Panc1 (cell line): ENCODE results near the gene NTRK1. TPM values are rescaled to one million over a fixed set of nuclear protein-coding genes. Genes with fewer than 3 reads are reported as not detected.

ENCODE experiments used
- ATAC-seq: fragments of 200-7000 bp; cut with Tn5 transposase; 2 replicates; pipeline ENCODE4 v1.9.1; 2020; ENCODE audit warnings: mild to moderate bottlenecking, moderate library complexity
- BruUV-seq: library from RNA; stranded (reverse); fragments of 400-500 nt; replicated peaks from 2 replicates; lab custom pipeline; 2021; lab: Mats Ljungman, UMichigan
- CTCF ChIA-PET: fragments of 300-600 bp; sonication (Branson Sonifier 250); formaldehyde crosslinking; loops from one replicate; lab custom pipeline; 2022; ENCODE audit warnings: antibody characterized with exemption; lab: Charles Lee
- POLR2A ChIA-PET: fragments of 300-600 bp; sonication (Branson Sonifier 250); formaldehyde crosslinking; loops from one replicate; lab custom pipeline; 2022; ENCODE audit warnings: antibody characterized with exemption; lab: Charles Lee
- DNase-seq: peaks from one replicate; pipeline ENCODE4 v3.0.0-alpha.2; 2010; ENCODE audit warnings: low read depth, low spot score
- H3K27ac ChIP-seq: 2 replicates; pipeline ENCODE4 v1.5.1; 2011; ENCODE audit warnings: mild to moderate bottlenecking, low read length, inconsistent platforms
- H3K27me3 ChIP-seq: fragments of 200-500 bp; sonication (Bioruptor generic); 2 replicates; pipeline ENCODE4 v1.6.0; 2014; ENCODE audit warnings: low read length, inconsistent platforms; ENCODE audit not compliant: control insufficient read depth, insufficient read depth
- H3K36me3 ChIP-seq: fragments of 200-500 bp; sonication (Bioruptor generic); 2 replicates; pipeline ENCODE4 v1.5.1; 2014; ENCODE audit warnings: inconsistent platforms, mild to moderate bottlenecking, low read length, moderate library complexity; ENCODE audit not compliant: control insufficient read depth, insufficient read depth
- H3K4me1 ChIP-seq: 2 replicates; pipeline ENCODE4 v1.5.1; 2011; ENCODE audit warnings: inconsistent platforms, mild to moderate bottlenecking, low read length, moderate library complexity; ENCODE audit not compliant: control insufficient read depth, insufficient read depth
- H3K4me3 ChIP-seq, 2 experiments: 2 replicates each; pipeline ENCODE4 v1.5.1; 2011 to 2012; ENCODE audit warnings: low read depth in 2 of 2, low read length in 2 of 2, mild to moderate bottlenecking in 2 of 2, inconsistent platforms in 1 of 2, moderate library complexity in 1 of 2
- H3K9me3 ChIP-seq: fragments of 200-500 bp; sonication (Bioruptor generic); 2 replicates; pipeline ENCODE4 v1.5.1; 2014; ENCODE audit warnings: low read depth, mild to moderate bottlenecking, inconsistent platforms, low read length, moderate library complexity; ENCODE audit not compliant: control insufficient read depth, insufficient read depth
- CTCF ChIP-seq: fragments of 450-650 bp; IDR thresholded peaks from 2 replicates; pipeline ENCODE4 v1.5.1; 2017; ENCODE audit warnings: mild to moderate bottlenecking
- POLR2AphosphoS5 ChIP-seq: IDR thresholded peaks from 2 replicates; pipeline ENCODE4 v1.6.1; 2012; ENCODE audit warnings: mild to moderate bottlenecking, low read depth, low read length, moderate library complexity
- REST ChIP-seq, 2 experiments: IDR thresholded peaks; 2 replicates each; pipeline ENCODE4 v1.6.1; 2011 to 2012; ENCODE audit warnings: low read depth in 2 of 2, control low read depth in 1 of 2, low read length in 1 of 2, mild to moderate bottlenecking in 1 of 2, moderate library complexity in 1 of 2; ENCODE audit not compliant: insufficient read depth in 1 of 2
- SIN3A ChIP-seq: IDR thresholded peaks from 2 replicates; pipeline ENCODE4 v1.6.1; 2012; ENCODE audit warnings: low read depth, mild to moderate bottlenecking, low read length, moderate library complexity, borderline replicate concordance; ENCODE audit not compliant: insufficient read depth
- TCF7L2 ChIP-seq: IDR thresholded peaks from 2 replicates; pipeline ENCODE4 v1.6.1; 2011; ENCODE audit warnings: mild to moderate bottlenecking, low read depth, low read length, inconsistent platforms
- in situ Hi-C: cut with HindIII; loops from 2 replicates; pipeline ENCODE4 v1.10.0; 2016; ENCODE audit warnings: low sequenced_read_pairs, low pct_unique_long_range_greater_than_20kb
- intact Hi-C: fragments of 100-400 bp; cut with micrococcal nuclease; formaldehyde crosslinking; loops from one replicate; pipeline ENCODE4 v1.10.0; 2022; ENCODE audit not compliant: unreplicated experiment
- total RNA-seq: library from RNA; stranded (reverse); gene quantifications from one replicate; pipeline ENCODE4 v1.2.1, GENCODE V29; 2021; ENCODE audit not compliant: unreplicated experiment

Gene NTRK1
- total RNA-seq, 1 experiment from 2014 or later: 0.21 TPM

- TF ChIP-seq POLR2AphosphoS5 (no peak), CTCF (no peak), REST (IDR thresholded peaks at IDR 0.05; ENCODE audit: insufficient read depth in 1 of 2, low read depth in 2 of 2, low read length in 1 of 2) (no peak), TCF7L2 (no peak), SIN3A (no peak)
- POLR2A ChIA-PET: no interaction called here
Observed at GRCh38 chr1:156913809-156914387, 53.2 kb downstream of the NTRK1 start.

GRCh38 chr1:156914440-156914856 is 53.8 kb downstream of the NTRK1 start:
- H3K4me3 ChIP-seq: no peak overlapping the region
- H3K4me1 ChIP-seq: peaks cover 5% of the 10 kb centered on the region; the same call in 1 of the 2 replicates
- DNase-seq (no peak), ATAC-seq (no peak)
- in situ Hi-C loops: no loop called here
- intact Hi-C loops: no loop called here
- no peaks in the 10 kb centered on the region for H3K36me3 ChIP-seq
- CTCF ChIA-PET: no interaction called here
- H3K27ac ChIP-seq: no peak overlapping the region
- TF ChIP-seq POLR2AphosphoS5 (no peak), SIN3A (no peak), CTCF (no peak), REST (IDR thresholded peaks at IDR 0.05; ENCODE audit: insufficient read depth in 1 of 2, low read depth in 2 of 2, low read length in 1 of 2) (no peak), TCF7L2 (no peak)
- POLR2A ChIA-PET: no interaction called here
- BruUV-seq: no TSS peak
- no peaks in the 10 kb centered on the region for H3K27me3 ChIP-seq
- H3K9me3 ChIP-seq: no peaks in the 10 kb centered on the region

More at GRCh38 chr1:156913809-156914387, 53.2 kb downstream of the NTRK1 start:
- Histone ChIP-seq H3K4me3 (no peak overlapping the region), H3K27me3 (no peaks in the 10 kb centered on the region), H3K36me3 (no peaks in the 10 kb centered on the region), H3K4me1 (peaks cover 9% of the 10 kb centered on the region; the same call in 1 of the 2 replicates), H3K27ac (no peak overlapping the region), H3K9me3 (no peaks in the 10 kb centered on the region)
- no TSS peak for BruUV-seq
- CTCF ChIA-PET: interaction anchor here (0.8 kb wide), 1 partner anchor 15 kb away, joined by 3 read pairs; no protein-coding TSS in a partner anchor
- ATAC-seq (no peak), DNase-seq (no peak)
- intact Hi-C loops: no loop called here
- in situ Hi-C loops: no loop called here
